Measurements from ENCODE around the gene PALM2AKAP2.

The PALM2AKAP2 gene

GRCh38 chr9:109826559-109826958 is 46.6 kb downstream of the PALM2AKAP2 start:
- DNase-seq (ENCODE audit: low read depth in 1 of 2, low spot score in 1 of 2) = no peak
- TF ChIP-seq CTCF (IDR thresholded peaks at IDR 0.05; ENCODE audit: insufficient read depth, low read length) (no peak), GABPA (IDR thresholded peaks at IDR 0.05; ENCODE audit: low read depth) (no peak)
- Histone ChIP-seq H3K27me3 (ENCODE audit: insufficient read depth, poor library complexity, severe bottlenecking) (peaks cover 6% of the 10 kb centered on the region), H3K4me3 (replicated peaks; ENCODE audit: insufficient read depth, low read length) (no peak overlapping the region), H3K27ac (replicated peaks) (no peak overlapping the region)

GRCh38 chr9:109828254-109828653 is 48.3 kb downstream of the PALM2AKAP2 start:
- peaks cover 6% of the 10 kb centered on the region for H3K27me3 ChIP-seq (ENCODE audit: insufficient read depth, poor library complexity, severe bottlenecking)
- no peak overlapping the region for H3K27ac ChIP-seq (replicated peaks)
- no peak for TF ChIP-seq POLR2AphosphoS5 (IDR thresholded peaks at IDR 0.05; ENCODE audit: low read depth)
- no peak for TF ChIP-seq REST (IDR thresholded peaks at IDR 0.05; ENCODE audit: insufficient replicate concordance, low read depth)
- no peak for TF ChIP-seq SPI1 (IDR thresholded peaks at IDR 0.05; ENCODE audit: borderline replicate concordance, low read depth)
- no peak for TF ChIP-seq CTCF (IDR thresholded peaks at IDR 0.05; ENCODE audit: insufficient read depth, low read length)
- no peak for TF ChIP-seq GABPA (IDR thresholded peaks at IDR 0.05; ENCODE audit: low read depth)
- no peak for DNase-seq (ENCODE audit: low read depth in 1 of 2, low spot score in 1 of 2)
- no peak overlapping the region for H3K4me3 ChIP-seq (replicated peaks; ENCODE audit: insufficient read depth, low read length)
